ENCODE measurements around the gene C19orf25.
"Not testable (repeated sequence)": the region's sequence is repeated elsewhere in the genome, so short reads cannot be mapped to it uniquely, and the experiment has no call there.

C19orf25 gene

GRCh38 chr19:1511318-1512317 lies 32.6 kb upstream of the C19orf25 start:
- DNase-seq: no peak

GRCh38 chr19:1510807-1511206 lies 31.8 kb upstream of the C19orf25 start:
- no peak for DNase-seq

GRCh38 chr19:1510442-1510806 lies 31.4 kb upstream of the C19orf25 start:
- DNase-seq: no peak

GRCh38 chr19:1509602-1510441 lies 30.8 kb upstream of the C19orf25 start:
- no peak for DNase-seq

GRCh38 chr19:1508507-1508856 lies 29.5 kb upstream of the C19orf25 start:
- no peak for DNase-seq

- DNase-seq: peak; percentile 91
Measured at GRCh38 chr19:1507763-1508506, 28.9 kb upstream of the C19orf25 start.

- no peak for DNase-seq
Measured at GRCh38 chr19:1507192-1507660, 28.2 kb upstream of the C19orf25 start.

GRCh38 chr19:1505991-1506881 lies 27.2 kb upstream of the C19orf25 start:
- DNase-seq: no peak

- DNase-seq: no peak
Measured at GRCh38 chr19:1505012-1505411, 26.0 kb upstream of the C19orf25 start.

GRCh38 chr19:1503925-1504773 lies 25.1 kb upstream of the C19orf25 start:
- no peak for DNase-seq

GRCh38 chr19:1503089-1503924 lies 24.3 kb upstream of the C19orf25 start:
- DNase-seq: no peak

GRCh38 chr19:1502433-1503088 lies 23.5 kb upstream of the C19orf25 start:
- no peak for DNase-seq

GRCh38 chr19:1501200-1501595 lies 22.2 kb upstream of the C19orf25 start:
- no peak for DNase-seq

- not testable (repeated sequence) for DNase-seq
Measured at GRCh38 chr19:1499231-1499630, 20.2 kb upstream of the C19orf25 start.

GRCh38 chr19:1497578-1498235 lies 18.7 kb upstream of the C19orf25 start:
- DNase-seq: no peak

- no peak for DNase-seq
Measured at GRCh38 chr19:1496714-1497577, 17.9 kb upstream of the C19orf25 start.

- DNase-seq: no peak
Measured at GRCh38 chr19:1495799-1496713, 17.0 kb upstream of the C19orf25 start.
